Retinal pigment epithelial cell (primary cell): ENCODE data around the gene DNAI2.
"Not testable (repeated sequence)": the region's sequence is repeated elsewhere in the genome, so short reads cannot be mapped to it uniquely, and the experiment has no call there.

Experiments used
- DNase-seq: peaks from one replicate; pipeline ENCODE4 v3.0.0-alpha.2; 2010; ENCODE audit warnings: low read depth
- H3K4me3 ChIP-seq: 2 replicates; pipeline ENCODE4 v1.5.1; 2011; ENCODE audit warnings: mild to moderate bottlenecking, low read length, control low read depth, moderate library complexity
- CTCF ChIP-seq: conservative IDR thresholded peaks from 2 replicates; pipeline ENCODE4 v1.5.1; 2011; ENCODE audit warnings: low read depth, low read length, control low read depth, inconsistent platforms

Gene DNAI2

GRCh38 chr17:74252211-74252610 is 21.8 kb upstream of the DNAI2 start:
- DNase-seq, result no peak
- no peak overlapping the region for H3K4me3 ChIP-seq
- no peak for TF ChIP-seq CTCF

- no peak for TF ChIP-seq CTCF
- H3K4me3 ChIP-seq, result no peak overlapping the region
- DNase-seq, result no peak
Observed at GRCh38 chr17:74253036-74253435, 21.0 kb upstream of the DNAI2 start.

- no peak for DNase-seq
- TF ChIP-seq CTCF, result no peak
- no peak overlapping the region for H3K4me3 ChIP-seq
Observed at GRCh38 chr17:74257311-74257710, 16.7 kb upstream of the DNAI2 start.

GRCh38 chr17:74259667-74260524 is 14.1 kb upstream of the DNAI2 start:
- no peak for DNase-seq
- H3K4me3 ChIP-seq, result no peak overlapping the region
- no peak for TF ChIP-seq CTCF

GRCh38 chr17:74260525-74260850 is 13.5 kb upstream of the DNAI2 start:
- no peak for TF ChIP-seq CTCF
- no peak for DNase-seq
- no peak overlapping the region for H3K4me3 ChIP-seq

GRCh38 chr17:74262601-74263000 is 11.4 kb upstream of the DNAI2 start:
- H3K4me3 ChIP-seq, result no peak overlapping the region
- no peak for DNase-seq
- TF ChIP-seq CTCF, result no peak

- DNase-seq, H3K4me3 ChIP-seq: not testable (repeated sequence)
Observed at GRCh38 chr17:74267054-74267453, 7.0 kb upstream of the DNAI2 start.
